ENCODE measurements around the gene CWC27. TPM values are rescaled to one million over a fixed set of nuclear protein-coding genes. Genes with fewer than 3 reads are reported as not detected.

CWC27 gene
- total RNA-seq, 2 donors from 2014 or later: 8.5 to 12.5 TPM

DNA sequence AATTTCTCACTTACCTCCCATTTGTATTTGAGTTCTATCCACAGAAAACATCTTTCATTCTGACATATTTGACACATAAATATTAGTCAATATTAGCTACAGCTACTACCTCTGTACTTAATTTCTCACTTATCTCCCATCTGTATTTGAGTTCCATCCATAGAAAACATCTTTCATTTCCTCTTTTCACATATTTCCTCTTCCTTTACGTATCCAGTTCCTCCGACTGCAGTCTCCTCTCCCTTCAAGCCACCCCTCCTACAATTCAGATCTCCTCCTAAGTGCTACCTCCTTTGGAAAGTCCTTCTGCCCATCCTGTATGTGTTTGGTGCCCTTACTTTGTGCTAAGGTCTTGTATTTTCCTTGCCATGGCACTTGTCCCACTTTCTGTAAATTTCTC lies 1.8 kb upstream of the CWC27 start:
- TF ChIP-seq, protein P1, sequence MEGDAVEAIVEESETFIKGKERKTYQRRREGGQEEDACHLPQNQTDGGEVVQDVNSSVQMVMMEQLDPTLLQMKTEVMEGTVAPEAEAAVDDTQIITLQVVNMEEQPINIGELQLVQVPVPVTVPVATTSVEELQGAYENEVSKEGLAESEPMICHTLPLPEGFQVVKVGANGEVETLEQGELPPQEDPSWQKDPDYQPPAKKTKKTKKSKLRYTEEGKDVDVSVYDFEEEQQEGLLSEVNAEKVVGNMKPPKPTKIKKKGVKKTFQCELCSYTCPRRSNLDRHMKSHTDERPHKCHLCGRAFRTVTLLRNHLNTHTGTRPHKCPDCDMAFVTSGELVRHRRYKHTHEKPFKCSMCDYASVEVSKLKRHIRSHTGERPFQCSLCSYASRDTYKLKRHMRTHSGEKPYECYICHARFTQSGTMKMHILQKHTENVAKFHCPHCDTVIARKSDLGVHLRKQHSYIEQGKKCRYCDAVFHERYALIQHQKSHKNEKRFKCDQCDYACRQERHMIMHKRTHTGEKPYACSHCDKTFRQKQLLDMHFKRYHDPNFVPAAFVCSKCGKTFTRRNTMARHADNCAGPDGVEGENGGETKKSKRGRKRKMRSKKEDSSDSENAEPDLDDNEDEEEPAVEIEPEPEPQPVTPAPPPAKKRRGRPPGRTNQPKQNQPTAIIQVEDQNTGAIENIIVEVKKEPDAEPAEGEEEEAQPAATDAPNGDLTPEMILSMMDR (IDR thresholded peaks at IDR 0.05): no peak
- no peak for TF ChIP-seq POLR2A (IDR thresholded peaks at IDR 0.05)
- TF ChIP-seq POLR2AphosphoS5 (IDR thresholded peaks at IDR 0.05): no peak
- Histone ChIP-seq H3K27me3 (replicated peaks; ENCODE audit: insufficient read depth) (no peaks in the 10 kb centered on the region), H3K4me3 (no peak overlapping the region), H3K4me1 (replicated peaks) (peaks cover 11% of the 10 kb centered on the region), H3K36me3 (no peaks in the 10 kb centered on the region), H3K27ac (no peak overlapping the region), H3K9me3 (no peaks in the 10 kb centered on the region)
- DNase-seq (ENCODE audit: low spot score): no peak
- intact Hi-C loops (cut with DNase I): loop anchor here (10.0 kb wide), 1 partner anchor 262 kb away; the partner anchor contains the start of gene RGS7BP
- WGBS: 70% methylated on average over 2 of the region's 2 CpGs

DNA sequence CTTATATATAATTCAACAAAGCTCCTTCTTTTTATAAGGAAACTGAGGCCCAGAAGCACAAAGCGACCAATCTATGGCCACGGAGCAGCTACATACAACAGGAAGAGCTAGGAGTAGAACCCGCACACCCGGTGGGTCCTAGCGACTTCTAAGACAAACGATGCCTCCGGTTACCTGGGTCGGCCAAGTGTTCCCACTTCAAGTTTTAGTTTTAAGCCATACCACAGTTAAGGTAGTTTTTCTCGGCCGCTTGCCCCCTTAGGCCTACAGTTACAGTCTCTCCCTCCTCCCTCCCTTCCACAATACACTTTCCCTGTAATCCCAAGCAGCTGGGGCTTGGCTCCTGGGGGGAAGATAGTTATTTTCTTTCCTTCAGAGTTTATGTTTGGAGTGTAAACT lies 772 bp upstream of the CWC27 start:
- no peak for TF ChIP-seq POLR2A (IDR thresholded peaks at IDR 0.05)
- TF ChIP-seq, protein P1 (IDR thresholded peaks at IDR 0.05): no peak
- no peak for TF ChIP-seq POLR2AphosphoS5 (IDR thresholded peaks at IDR 0.05)
- Histone ChIP-seq H3K27me3 (replicated peaks; ENCODE audit: insufficient read depth) (no peaks in the 10 kb centered on the region), H3K27ac (peak overlapping the region; percentile 82 to 89), H3K4me1 (replicated peaks) (peaks cover 11% of the 10 kb centered on the region), H3K36me3 (no peaks in the 10 kb centered on the region), H3K9me3 (no peaks in the 10 kb centered on the region), H3K4me3 (peak overlapping the region; percentile 70 to 83)
- intact Hi-C loops (cut with DNase I): loop anchor here (10.0 kb wide), 1 partner anchor 263 kb away; the partner anchor contains the start of gene RGS7BP
- 2% methylated on average over 10 of the region's 10 CpGs for WGBS
- peak; percentile 10 for DNase-seq (ENCODE audit: low spot score)

DNA sequence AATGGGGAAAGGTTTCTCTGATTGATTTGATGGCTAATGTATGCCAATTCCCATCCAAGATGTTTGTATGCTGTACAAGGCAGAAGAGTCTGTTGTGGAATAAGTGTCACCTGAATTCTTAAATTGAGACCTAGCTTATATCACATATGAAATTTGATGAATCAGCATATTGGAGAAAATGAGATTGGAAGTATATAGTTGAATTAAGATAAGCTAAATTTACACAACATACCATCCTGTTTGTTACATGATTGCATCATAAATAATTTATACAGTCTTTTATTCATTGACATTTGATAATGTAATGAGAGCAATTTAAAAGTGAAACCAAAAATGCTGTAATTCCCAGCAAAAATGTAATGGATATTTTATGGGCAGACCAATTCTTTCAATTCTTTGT lies 1.1 kb downstream of the CWC27 start:
- Histone ChIP-seq H3K27me3 (replicated peaks; ENCODE audit: insufficient read depth) (no peaks in the 10 kb centered on the region), H3K9me3 (no peaks in the 10 kb centered on the region), H3K4me3 (peak overlapping the region in 1 of 2 donors; percentile 70), H3K27ac (no peak overlapping the region), H3K36me3 (no peaks in the 10 kb centered on the region), H3K4me1 (replicated peaks) (peaks cover 11% of the 10 kb centered on the region)
- TF ChIP-seq POLR2A (IDR thresholded peaks at IDR 0.05) (no peak), POLR2AphosphoS5 (IDR thresholded peaks at IDR 0.05) (no peak)
- TF ChIP-seq, protein P1 (IDR thresholded peaks at IDR 0.05): no peak
- intact Hi-C loops (cut with DNase I): loop anchor here (10.0 kb wide), 1 partner anchor 265 kb away; the partner anchor contains the start of gene RGS7BP
- DNase-seq (ENCODE audit: low spot score): no peak

DNA sequence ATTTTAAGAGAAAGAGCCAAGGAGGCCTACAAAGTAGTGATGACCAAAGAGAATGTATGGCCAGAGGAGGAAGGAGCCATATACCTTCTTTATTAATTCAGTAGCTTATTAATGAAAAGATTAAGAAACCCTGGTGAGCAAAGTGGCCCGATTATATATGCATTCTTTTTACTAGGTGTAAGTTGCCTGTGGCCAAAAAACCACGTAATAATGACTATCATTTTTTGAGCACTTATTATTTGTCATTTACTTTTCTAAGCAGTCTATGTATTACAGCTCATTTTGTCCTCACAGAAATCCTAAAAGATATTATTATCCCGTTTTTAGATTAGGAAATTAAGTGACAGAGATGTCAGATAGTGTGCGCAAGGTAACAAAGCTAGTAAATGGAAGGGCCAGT lies 3.0 kb downstream of the CWC27 start:
- Histone ChIP-seq H3K4me3 (no peak overlapping the region), H3K36me3 (no peaks in the 10 kb centered on the region), H3K9me3 (no peaks in the 10 kb centered on the region), H3K27me3 (replicated peaks; ENCODE audit: insufficient read depth) (no peaks in the 10 kb centered on the region), H3K4me1 (replicated peaks) (peaks cover 7% of the 10 kb centered on the region), H3K27ac (no peak overlapping the region)
- DNase-seq (ENCODE audit: low spot score): no peak
- no peak for TF ChIP-seq POLR2A (IDR thresholded peaks at IDR 0.05)
- TF ChIP-seq, protein P1 (IDR thresholded peaks at IDR 0.05): no peak
- TF ChIP-seq POLR2AphosphoS5 (IDR thresholded peaks at IDR 0.05): no peak
- 80% methylated on average over 4 of the region's 4 CpGs for WGBS
- intact Hi-C loops (cut with DNase I): no loop called here

DNA sequence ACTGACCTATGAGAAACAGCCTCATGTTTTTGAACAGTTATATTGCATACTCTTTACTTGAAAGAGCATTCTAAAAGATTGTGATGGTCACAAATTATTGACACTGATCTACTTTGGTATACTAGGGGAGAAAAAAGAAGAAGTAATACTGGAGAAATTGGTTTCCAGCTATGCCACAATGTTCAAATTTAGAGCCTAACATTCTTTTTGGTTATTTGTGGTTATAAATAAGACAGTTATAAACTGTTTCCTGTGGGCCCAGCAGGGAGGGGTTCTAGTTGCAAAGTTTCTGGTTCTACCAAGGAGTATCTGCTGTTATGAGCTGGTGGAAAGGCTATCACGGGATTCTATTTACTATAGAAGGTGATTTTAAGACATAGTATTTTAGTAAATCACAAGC lies 4.8 kb downstream of the CWC27 start:
- intact Hi-C loops (cut with DNase I): no loop called here
- H3K27ac ChIP-seq: no peak overlapping the region

More for the DNA sequence above, 4.8 kb downstream of the CWC27 start:
- WGBS: 58% methylated on average over 1 of the region's 1 CpG
- no peaks in the 10 kb centered on the region for H3K36me3 ChIP-seq
- peaks cover 6% of the 10 kb centered on the region for H3K4me1 ChIP-seq (replicated peaks)
- TF ChIP-seq POLR2AphosphoS5 (IDR thresholded peaks at IDR 0.05) (no peak), POLR2A (IDR thresholded peaks at IDR 0.05) (no peak)
- TF ChIP-seq, protein P1 (IDR thresholded peaks at IDR 0.05): no peak
- H3K9me3 ChIP-seq: no peaks in the 10 kb centered on the region
- no peak for DNase-seq (ENCODE audit: low spot score)
- H3K27me3 ChIP-seq (replicated peaks; ENCODE audit: insufficient read depth): no peaks in the 10 kb centered on the region
- no peak overlapping the region for H3K4me3 ChIP-seq
